Osteoblast (primary cell): ENCODE measurements around the gene RNU5B-1. TPM values are rescaled to one million over a fixed set of nuclear protein-coding genes. Genes with fewer than 3 reads are reported as not detected.

ENCODE experiments used
- DNase-seq: peaks from one replicate; pipeline ENCODE4 v3.0.0; 2011; ENCODE audit warnings: low spot score, mixed read lengths; ENCODE audit not compliant: insufficient read length; ENCODE audit errors: missing footprints
- H2AFZ ChIP-seq: 2 replicates; pipeline ENCODE4 v1.6.0; 2011; ENCODE audit warnings: mild to moderate bottlenecking, low read length
- H3K27ac ChIP-seq: 2 replicates; pipeline ENCODE4 v1.5.1; 2011; ENCODE audit warnings: mild to moderate bottlenecking, low read depth, low read length, moderate library complexity
- H3K27me3 ChIP-seq: 2 replicates; pipeline ENCODE4 v1.6.0; 2012; ENCODE audit warnings: mild to moderate bottlenecking, control low read depth, inconsistent platforms, low read length, moderate library complexity; ENCODE audit not compliant: insufficient read depth
- H3K36me3 ChIP-seq: 2 replicates; pipeline ENCODE4 v1.5.1; 2011; ENCODE audit warnings: mild to moderate bottlenecking, low read length, control low read depth, moderate library complexity; ENCODE audit not compliant: insufficient read depth
- H3K4me1 ChIP-seq: 2 replicates; pipeline ENCODE4 v1.5.1; 2011; ENCODE audit warnings: mild to moderate bottlenecking, low read length, control low read depth, moderate library complexity; ENCODE audit not compliant: insufficient read depth
- H3K4me2 ChIP-seq: 2 replicates; pipeline ENCODE4 v1.6.0; 2011; ENCODE audit warnings: mild to moderate bottlenecking, low read length; ENCODE audit not compliant: insufficient read depth
- H3K4me3 ChIP-seq: fragments of 200-600 bp; sonication (generic); 3 replicates; pipeline ENCODE4 v1.5.1; 2012; ENCODE audit warnings: mild to moderate bottlenecking, low read length, inconsistent platforms; ENCODE audit not compliant: insufficient read depth
- H3K79me2 ChIP-seq: 2 replicates; pipeline ENCODE4 v1.6.0; 2012; ENCODE audit warnings: mild to moderate bottlenecking, low read length, control low read depth, inconsistent platforms; ENCODE audit not compliant: insufficient read depth
- H3K9me3 ChIP-seq: 2 replicates; pipeline ENCODE4 v1.5.1; 2011; ENCODE audit warnings: low read depth, low read length, control low read depth
- H4K20me1 ChIP-seq: 2 replicates; pipeline ENCODE4 v1.6.0; 2012; ENCODE audit warnings: mild to moderate bottlenecking, low read length, control low read depth; ENCODE audit not compliant: insufficient read depth
- total RNA-seq: library from RNA; depleted of rRNA; stranded (reverse); fragments of >200 nt; gene quantifications from 2 replicates; pipeline ENCODE4 v1.2.3, GENCODE V29; 2012
- TF ChIP-seq, protein P1 (sequence below): IDR thresholded peaks from 2 replicates; pipeline ENCODE4 v1.5.1; 2011; ENCODE audit warnings: mild to moderate bottlenecking, low read depth, low read length, moderate library complexity; ENCODE audit errors: extremely low read depth

Gene RNU5B-1
- total RNA-seq, 1 donor: not detected

DNA sequence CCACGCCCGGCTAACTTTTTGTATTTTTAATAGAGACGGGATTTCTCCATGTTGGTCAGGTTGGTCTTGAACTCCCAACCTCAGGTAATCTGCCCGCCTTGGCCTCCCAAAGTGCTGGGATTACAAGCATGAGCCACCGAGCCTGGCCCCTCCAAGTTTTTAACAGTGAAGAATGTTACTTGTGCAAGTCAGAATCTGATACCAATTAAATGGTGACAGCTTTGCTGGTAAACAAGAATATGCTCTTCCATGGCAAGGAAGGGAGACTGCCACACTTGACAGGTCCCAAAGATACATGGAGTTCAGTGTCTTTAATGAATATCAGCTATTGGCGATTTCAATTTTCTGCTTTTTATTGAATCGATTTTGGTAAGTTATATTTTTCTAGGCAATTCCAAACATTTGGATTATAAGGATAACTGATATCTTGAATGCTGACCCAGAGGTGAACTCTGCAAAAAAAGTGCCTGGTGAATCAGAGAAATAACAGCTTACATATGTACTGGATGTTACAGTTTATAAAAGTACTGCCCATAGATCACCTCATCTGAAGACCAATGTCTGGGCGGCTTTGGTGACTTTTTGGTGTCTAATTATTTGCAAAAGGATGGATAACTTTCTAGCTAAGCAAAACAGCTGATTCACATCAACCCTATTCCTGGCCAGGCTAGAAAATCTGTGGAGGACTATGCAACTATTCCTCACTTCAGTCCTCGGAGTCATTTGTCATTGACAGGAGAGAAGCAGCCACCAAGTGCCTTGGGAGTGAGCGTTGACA lies 19.0 kb upstream of the RNU5B-1 start:
- H3K4me3 ChIP-seq: peak overlapping the region; percentile 82
- no peaks in the 10 kb centered on the region for H4K20me1 ChIP-seq
- no peak for DNase-seq
- H3K4me2 ChIP-seq: peak overlapping the region; percentile 80
- H3K79me2 ChIP-seq: no peaks in the 10 kb centered on the region
- peak overlapping the region; percentile 79 for H2AFZ ChIP-seq
- peaks cover 8% of the 10 kb centered on the region for H3K4me1 ChIP-seq
- no peak overlapping the region for H3K27ac ChIP-seq
- no peaks in the 10 kb centered on the region for H3K9me3 ChIP-seq
- no peaks in the 10 kb centered on the region for H3K36me3 ChIP-seq
- H3K27me3 ChIP-seq: no peaks in the 10 kb centered on the region
- TF ChIP-seq, protein P1, sequence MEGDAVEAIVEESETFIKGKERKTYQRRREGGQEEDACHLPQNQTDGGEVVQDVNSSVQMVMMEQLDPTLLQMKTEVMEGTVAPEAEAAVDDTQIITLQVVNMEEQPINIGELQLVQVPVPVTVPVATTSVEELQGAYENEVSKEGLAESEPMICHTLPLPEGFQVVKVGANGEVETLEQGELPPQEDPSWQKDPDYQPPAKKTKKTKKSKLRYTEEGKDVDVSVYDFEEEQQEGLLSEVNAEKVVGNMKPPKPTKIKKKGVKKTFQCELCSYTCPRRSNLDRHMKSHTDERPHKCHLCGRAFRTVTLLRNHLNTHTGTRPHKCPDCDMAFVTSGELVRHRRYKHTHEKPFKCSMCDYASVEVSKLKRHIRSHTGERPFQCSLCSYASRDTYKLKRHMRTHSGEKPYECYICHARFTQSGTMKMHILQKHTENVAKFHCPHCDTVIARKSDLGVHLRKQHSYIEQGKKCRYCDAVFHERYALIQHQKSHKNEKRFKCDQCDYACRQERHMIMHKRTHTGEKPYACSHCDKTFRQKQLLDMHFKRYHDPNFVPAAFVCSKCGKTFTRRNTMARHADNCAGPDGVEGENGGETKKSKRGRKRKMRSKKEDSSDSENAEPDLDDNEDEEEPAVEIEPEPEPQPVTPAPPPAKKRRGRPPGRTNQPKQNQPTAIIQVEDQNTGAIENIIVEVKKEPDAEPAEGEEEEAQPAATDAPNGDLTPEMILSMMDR: no peak

DNA sequence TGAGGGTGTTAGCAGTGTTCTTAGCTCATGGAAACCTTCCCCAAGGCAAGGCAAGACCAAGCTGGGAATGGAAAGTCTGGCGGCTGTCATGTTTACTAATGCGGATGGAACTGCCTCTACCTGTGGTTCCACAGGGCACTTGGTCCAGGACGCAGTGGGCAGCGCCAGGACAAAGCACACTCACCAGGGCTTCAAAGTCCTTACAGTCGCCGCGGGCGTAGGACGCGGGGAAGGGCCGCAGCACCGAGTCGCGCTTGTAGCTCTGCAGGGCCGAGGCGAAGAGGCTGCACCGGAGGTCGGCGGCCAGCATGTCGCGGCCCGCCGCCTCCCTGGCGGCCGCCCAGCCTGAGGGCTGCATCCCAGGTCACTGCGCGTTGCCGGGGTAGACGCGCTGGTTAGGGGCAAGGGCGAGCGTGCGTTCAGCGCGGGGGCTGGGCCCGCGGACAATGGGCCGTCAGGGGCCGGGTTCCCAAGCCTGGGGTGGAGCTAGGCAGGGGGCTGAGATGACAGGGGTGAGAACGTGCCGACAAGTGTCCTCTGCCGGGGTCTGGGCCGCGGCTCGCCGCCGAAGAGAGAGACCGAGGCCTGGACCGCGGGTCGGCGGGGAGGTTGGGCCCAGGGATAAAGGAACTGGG lies 18.3 kb upstream of the RNU5B-1 start:
- H3K27ac ChIP-seq: no peak overlapping the region

DNA sequence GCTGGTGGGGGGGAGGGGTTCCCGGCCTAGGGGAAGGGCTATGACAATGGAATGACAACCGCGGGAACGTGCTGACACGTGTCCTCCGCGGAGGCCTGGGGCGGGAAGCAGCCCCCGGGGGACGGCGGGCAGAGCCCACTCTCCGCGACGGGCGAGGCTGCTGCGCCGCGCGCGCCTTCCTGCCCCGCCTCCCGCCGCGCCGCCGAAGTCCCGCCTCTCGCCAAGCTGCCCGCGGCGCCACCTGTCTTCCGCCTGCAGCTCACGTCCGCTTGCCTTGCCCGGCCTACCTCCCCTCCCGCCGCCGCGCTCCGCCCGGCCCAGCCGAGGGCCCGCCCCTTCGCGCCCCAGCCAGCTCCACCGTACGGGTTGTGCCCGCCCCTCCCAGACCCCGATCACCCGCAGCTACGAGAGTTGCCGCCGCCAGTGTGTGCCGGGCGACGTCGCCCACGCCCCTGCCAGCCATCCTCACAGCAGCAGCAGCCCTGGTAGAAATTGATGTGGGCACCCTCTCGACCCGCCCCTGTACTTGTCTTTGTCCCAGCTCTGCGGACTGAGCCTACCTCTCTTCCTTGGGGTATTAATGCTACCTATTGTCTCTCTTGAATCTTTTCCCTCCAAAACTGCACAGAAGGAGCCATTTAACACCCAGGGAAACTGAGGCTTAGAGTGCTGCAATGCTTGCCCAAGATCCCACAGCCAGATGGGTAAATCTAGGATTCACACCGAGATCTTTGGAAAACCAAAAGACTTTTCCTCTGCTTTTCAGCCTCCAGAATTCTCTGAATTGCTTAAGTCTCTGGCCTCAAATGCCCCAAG lies 17.6 kb upstream of the RNU5B-1 start, which contains the start of gene PARP16:
PARP16 (minus strand) TSS at position 180 of the 816 bp plus-strand sequence. CDS start 457 bp downstream, outside the sequence.
- Histone ChIP-seq H3K4me3 (peak within 1 kb of the TSS; percentile 82), H3K27ac (no peak within 1 kb of the TSS), H3K4me1 (peaks cover 8% of the 10 kb centered on the region), H3K9me3 (no peaks in the 10 kb centered on the region), H3K27me3 (no peaks in the 10 kb centered on the region), H2AFZ (peak within 1 kb of the TSS; percentile 79), H3K36me3 (no peaks in the 10 kb centered on the region), H3K79me2 (no peaks in the 10 kb centered on the region), H4K20me1 (no peaks in the 10 kb centered on the region), H3K4me2 (peak within 1 kb of the TSS; percentile 80)
- peak; percentile 93 for DNase-seq
- TF ChIP-seq, protein P1: no peak

More for the DNA sequence above, 18.3 kb upstream of the RNU5B-1 start:
- peak overlapping the region; percentile 80 for H3K4me2 ChIP-seq
- H3K27me3 ChIP-seq: no peaks in the 10 kb centered on the region
- H2AFZ ChIP-seq: peak overlapping the region; percentile 79
- peak overlapping the region; percentile 82 for H3K4me3 ChIP-seq
- peaks cover 8% of the 10 kb centered on the region for H3K4me1 ChIP-seq
- TF ChIP-seq, protein P1: no peak
- no peaks in the 10 kb centered on the region for H3K79me2 ChIP-seq
- no peaks in the 10 kb centered on the region for H3K9me3 ChIP-seq
- no peaks in the 10 kb centered on the region for H4K20me1 ChIP-seq
- DNase-seq: peak; percentile 91
- no peaks in the 10 kb centered on the region for H3K36me3 ChIP-seq
